Endometrial microvascular endothelial cells (primary cell): Measurements from ENCODE around the gene KCNAB1. TPM values are rescaled to one million over a fixed set of nuclear protein-coding genes. Genes with fewer than 3 reads are reported as not detected.

ENCODE experiments used
- in situ Hi-C: cut with HindIII; loops from 2 replicates; pipeline ENCODE4 v1.10.0; 2017; ENCODE audit warnings: low sequenced_read_pairs, low pct_unique_long_range_greater_than_20kb; ENCODE audit errors: inconsistent ontology term
- total RNA-seq: library from RNA; depleted of rRNA; stranded (reverse); fragments of >200 nt; gene quantifications from one replicate; pipeline ENCODE4 v1.2.3, GENCODE V29; 2015; ENCODE audit errors: inconsistent ontology term

Gene KCNAB1
- total RNA-seq, 1 donor from 2014 or later = 14.3 TPM

DNA sequence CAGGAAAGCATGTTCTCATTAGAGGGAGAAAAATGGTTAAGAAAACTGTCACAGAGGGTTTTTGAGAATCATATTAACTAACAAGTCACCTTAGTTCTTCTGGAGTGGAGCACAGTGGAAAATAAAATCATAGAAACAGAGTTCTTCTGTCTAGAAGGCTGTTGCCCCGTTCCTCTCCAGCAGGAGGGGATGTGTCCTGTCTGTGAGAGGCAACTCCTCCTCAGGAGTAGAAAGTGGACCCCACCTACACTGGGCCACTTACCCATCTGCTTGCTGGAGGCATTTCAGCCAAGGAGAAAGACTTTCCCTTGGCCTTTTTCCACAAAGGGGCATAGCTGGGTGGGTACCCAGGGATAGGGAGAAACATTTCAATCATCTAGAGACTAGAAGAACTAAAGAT is 327.9 kb downstream of the KCNAB1 start:
- in situ Hi-C loops = no loop called here

DNA sequence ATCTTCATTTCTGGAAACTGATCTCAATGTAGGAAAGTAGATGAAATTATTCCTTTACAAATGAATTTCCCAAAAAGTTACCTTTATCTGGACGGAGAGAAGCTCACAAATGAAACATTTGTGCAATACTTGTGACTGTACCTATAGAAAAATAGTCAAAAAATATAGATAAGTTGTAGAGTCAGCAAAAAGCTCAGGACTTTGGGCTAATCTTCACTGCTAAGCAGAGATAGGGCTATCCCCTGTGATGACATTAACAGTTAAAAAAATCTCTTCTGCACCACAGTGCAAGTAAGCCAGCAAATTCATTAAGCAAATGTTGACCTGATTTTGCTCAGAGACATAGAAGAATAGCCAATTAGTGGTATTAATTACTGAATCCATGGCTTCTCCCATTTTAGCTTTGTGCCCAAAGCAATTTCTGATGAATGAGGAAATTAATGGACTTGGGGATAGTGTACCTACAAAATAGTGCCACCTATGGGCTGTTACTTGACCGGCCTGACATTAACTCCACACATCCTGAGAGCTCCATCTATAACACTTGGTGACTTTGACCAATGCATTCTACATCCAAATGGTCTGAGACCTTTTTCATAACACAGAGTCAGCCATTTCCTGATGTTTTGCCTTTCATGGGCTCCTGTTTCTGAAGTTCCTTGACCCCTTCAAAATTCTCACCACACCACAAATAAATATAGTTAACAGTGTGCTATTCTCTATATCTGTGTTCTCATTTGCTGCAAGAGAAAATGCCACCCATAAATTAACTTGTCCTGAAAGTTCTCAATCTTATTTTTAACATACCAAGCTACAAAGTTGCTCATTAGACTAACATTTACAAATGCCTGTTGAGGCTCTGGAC is 329.6 kb downstream of the KCNAB1 start:
- in situ Hi-C loops = no loop called here

DNA sequence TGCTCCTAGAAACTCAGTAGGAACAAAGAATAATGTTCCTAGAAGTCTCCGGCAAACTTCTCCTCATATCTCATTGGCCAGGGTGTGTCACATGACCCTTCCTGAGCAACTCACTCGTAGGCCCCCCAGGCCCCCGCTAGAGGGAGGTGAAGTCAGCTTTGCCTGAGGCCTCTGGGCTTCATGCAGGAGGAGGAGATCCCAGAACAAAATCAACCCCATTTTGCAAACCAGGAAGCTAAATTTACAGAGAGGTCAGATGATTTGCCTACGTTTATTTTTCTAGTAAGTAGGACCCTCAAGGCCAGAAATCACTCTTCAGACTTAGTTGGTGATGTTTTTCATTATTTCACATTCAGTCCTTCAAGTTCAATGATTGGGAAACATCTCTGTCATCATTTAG is 335.5 kb downstream of the KCNAB1 start:
- in situ Hi-C loops = no loop called here

DNA sequence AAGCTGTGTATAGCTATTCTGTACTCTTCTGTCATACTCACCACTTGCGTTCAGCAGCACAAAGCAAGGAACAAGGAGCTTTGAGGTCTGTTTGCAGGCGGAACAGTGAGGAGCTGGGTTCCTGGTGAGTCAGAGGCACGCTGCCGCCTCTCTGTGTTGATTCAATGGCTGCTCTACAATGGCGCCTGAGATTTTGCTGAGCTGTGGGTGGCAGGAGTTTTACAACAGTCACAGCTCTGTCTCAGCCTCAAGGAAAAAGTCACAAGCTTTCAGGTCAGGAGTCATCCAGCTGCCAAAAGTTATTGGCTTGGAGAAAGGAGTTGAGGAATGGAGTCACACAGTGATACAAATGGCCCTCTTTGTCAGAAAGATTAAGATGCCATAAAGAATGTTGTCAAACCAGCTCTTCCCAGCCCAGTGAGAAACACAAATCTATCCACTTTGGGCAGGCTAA is 336.4 kb downstream of the KCNAB1 start:
- in situ Hi-C loops = no loop called here

DNA sequence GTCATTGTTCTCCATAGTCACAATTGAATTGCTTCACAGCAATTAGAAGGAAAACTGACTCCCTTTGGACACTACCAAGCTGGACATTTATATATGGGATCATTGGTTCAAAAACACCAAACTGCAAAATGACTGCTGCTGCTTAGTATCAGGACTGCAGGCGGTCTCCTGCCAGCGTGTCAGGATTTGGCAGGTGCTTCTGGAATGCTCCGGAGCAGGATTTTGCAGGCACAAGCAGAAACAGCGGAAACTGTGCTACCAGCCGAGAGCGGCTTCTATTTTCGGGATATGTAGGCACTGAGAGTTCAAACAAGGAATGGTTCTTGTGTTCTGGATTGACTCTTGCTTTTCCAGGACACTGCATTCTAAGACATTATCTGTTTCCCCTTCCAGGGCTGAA is 339.1 kb downstream of the KCNAB1 start:
- in situ Hi-C loops = no loop called here

DNA sequence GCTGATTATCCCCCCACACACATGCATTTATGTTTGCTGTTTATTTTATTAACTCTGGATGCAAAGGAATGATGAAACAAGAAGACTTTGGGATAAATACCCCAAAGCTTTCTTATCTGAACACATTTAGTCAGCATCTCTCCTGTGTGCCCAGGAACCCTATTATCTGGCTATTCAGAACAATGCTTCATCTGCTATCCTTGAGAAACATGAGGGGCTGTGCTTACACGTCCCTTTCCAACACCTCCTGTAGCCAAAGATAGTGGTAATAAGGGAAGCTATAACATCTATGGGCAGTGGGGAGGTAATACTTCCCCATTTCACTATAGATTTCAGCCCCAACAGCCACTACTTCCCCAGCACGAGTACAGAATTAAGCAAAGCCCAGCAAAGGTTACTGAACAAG is 339.8 kb downstream of the KCNAB1 start:
- in situ Hi-C loops = no loop called here

DNA sequence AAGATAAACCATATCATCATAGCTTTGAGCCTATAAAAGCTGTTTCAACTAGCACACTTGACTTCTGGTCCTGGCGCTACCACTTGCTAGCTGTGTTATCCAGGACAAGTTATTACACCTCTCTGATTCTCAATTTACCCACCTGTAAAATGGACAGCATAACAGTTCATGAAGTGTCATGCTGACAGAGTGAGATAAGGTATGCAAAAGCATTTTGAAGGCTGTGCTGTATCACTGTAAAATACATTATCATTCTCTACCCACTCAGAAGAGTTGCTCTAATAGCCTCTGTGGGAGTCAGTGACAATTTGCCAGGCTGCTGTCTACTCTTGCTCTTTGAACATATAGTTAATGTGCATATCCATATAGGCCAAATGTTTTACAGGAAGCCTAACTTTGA is 341.5 kb downstream of the KCNAB1 start:
- in situ Hi-C loops = no loop called here

DNA sequence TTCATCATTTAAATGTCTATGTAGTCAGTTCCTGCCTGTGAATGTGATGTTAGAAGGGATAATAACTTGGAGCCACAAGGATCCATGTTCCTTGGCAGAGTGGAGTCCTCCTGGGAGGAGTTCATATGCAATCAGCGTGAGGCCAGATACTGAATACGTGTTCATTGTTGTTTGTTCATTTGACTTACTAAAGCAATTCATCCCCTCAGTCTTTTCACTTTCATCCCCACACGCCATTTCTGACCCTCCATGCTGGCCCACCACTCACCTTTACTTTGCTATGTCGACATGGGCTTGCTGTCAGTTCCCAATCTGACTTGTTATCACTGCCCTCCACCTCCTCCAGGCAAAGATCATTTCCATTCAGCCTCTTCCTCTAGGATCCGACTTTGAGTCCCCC is 342.7 kb downstream of the KCNAB1 start:
- in situ Hi-C loops = no loop called here

DNA sequence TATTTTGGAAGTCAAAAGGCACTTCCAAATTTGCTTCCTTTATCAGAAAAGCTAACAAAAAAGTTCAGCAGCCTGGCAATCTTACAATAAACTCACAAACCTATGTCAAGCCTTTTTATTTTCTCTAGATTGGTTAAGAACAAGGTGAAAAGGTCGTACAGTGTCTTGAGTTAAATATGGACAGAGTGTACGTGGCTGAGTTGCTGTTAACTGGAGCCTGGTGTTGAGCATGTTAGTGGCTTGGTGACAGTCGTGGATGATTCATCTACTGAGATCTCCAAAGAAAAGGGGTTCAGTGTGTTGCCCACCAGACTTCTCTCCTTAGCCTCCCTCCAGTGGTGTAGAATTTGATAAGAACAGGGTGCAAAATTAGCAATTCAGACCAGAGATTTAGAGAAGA is 344.8 kb downstream of the KCNAB1 start:
- in situ Hi-C loops = no loop called here

DNA sequence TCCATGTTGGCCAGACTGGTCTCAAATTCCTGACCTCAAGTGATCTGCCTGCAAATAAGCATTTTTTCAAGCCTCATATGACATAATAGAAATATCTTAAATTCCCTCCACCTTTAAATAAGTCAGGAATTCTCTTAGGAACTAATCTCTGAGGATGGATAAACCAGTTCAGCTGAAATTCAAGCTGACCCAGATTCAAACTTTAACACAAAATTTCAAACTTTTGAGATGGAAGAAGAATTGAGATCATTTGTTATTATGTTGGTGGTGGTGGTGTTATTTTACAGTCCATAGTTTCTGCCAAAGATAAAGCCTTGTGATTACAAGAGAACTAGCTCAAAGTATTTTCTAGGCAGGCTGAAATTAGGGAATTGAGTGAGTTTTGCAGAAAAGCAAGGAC is 349.1 kb downstream of the KCNAB1 start:
- in situ Hi-C loops = no loop called here

DNA sequence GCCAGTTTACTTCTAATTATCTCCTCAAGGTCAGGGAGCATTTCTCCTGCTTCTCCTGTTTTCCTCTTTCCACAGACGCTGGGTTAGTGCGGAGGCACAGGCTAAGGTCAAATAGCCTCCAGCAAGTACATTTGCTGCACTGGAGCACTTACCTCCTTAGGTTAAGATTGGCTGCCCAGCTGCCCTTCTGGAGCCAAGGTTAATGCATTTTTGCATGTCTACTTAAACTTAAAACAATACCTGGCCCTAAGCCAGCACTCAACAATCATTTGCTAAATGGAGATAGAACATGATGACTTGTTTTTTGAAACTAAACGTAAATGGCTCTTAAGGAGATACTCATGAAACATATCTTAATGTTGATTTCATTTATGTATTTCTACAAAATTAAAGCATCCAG is 351.1 kb downstream of the KCNAB1 start:
- in situ Hi-C loops = no loop called here

DNA sequence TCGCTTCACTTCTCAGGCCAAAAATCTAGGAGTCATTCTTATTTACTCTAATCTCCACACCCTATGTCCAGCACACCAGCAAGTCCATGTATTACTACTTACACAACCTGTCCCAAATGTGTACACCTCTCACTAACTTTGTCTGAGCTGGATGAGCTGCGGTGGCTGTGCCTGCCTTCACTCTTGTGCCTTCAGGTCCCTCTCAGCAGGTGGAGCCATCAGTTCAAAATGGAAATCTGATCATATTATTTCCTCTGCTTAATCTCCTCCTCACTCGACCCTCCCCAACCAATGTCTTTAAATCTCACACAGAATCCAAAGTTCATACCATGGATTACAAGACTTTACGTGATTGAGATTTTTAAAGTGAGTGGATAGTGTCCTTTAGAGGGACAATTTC is 351.8 kb downstream of the KCNAB1 start:
- in situ Hi-C loops = no loop called here

DNA sequence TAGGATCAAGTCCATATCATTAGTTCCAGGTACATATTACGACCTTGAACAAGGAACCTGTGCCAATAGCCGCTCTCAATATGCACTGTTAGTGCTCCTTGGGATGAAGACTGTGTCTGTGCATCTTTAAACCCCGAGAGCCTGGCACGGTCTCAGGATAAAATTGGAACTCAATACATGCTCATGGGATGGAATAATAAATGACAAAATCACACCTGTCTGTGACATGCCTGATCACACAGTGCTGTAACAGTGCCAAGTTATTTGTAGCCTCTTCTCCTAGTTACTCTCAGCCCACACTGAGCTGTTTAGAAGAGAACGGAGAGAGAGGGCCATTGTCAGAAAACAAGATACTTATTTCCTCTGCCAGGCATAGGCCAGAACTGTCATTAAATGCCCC is 352.3 kb downstream of the KCNAB1 start:
- in situ Hi-C loops = no loop called here

DNA sequence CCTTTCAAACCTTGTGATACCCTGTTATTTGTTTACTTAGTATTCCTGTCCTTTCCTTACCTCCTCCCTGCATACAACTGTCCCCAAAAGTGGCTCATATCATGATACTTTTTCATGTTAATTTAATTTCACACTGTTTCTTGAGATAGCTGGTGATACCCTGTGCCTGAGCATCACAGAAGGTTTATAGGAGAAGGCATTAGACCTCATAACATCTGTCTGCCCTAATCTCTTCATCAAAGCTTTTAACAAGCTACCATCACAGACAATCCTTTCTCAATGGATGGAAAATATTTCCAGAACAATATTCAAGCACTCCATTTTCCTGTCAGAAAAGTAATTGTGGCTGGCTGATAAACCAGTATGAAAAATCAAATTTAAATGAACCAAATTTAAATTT is 353.0 kb downstream of the KCNAB1 start:
- in situ Hi-C loops = no loop called here

DNA sequence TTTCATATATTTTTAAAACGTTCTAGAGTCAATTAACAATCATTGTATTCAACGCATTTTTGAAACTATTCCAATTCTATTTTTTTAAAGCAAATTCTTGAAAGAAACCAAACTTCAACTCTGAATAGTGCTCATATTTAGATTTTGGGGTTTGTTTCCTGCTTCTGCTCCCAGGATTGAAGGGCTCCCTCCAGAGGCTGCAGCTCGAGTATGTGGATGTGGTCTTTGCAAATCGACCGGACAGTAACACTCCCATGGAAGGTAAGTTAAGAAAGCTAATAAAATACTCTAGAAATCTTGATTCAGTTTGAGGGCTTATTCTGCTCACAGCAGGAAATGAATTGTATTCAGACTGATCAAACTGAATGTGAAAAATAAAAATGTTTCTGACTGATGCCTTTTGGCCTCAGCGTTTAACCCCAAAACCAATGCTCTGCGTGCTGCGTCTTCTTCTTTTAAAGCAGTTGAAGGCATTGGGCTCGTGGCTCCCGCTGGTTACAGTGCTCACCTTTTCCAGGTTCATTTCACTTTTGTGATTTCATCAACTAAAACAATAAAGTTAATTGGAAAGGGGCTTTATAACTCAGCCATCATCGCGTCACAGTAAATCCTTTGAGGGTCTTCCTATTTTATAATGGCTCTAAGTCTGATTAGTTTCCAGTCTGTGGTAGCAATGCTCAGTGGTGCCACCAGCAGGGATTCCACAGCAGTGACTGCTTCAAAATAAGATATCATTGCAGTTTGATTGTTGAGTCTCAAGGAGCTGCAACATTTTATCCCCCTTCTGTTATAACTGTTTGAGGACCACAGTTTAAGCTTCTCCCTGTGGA is 354.4 kb downstream of the KCNAB1 start:
- in situ Hi-C loops = no loop called here

DNA sequence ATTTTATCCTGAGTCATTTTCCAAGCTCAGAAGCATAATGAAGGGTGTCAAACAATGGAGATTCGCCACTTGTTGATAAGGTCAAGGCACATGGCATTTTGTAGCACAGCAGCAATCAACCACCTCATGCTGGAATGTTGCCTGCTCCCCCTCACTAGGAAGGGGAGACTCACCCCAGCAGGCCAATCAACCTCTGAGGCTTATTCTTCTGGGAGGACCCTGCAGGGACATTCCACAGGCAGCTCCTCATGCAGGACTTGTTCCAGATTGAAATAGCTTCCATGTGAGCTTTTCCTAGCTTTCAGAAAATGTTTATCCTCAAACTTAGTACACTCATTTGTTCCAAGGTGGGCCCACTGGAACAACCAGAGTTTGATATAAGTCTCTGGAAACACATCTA is 356.9 kb downstream of the KCNAB1 start:
- in situ Hi-C loops = no loop called here

DNA sequence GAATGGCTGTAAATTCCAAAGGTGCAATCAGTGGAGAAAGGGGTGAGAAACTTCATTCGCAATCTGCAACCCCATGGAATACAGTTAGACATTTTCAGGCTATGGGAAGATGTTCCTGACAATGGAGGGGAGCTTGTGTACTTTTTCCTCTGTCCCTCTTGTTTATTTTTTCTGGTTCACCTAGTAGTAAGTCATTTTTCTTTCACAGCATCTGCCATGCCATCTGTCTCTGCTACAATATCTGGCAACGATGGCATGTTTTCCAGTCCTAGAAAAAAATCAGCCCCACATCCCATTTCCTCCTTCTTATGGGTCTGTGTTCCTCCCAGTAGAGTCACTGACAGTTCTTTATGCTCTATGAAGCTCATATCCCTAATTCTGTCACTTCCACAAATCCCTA is 358.5 kb downstream of the KCNAB1 start:
- in situ Hi-C loops = no loop called here

DNA sequence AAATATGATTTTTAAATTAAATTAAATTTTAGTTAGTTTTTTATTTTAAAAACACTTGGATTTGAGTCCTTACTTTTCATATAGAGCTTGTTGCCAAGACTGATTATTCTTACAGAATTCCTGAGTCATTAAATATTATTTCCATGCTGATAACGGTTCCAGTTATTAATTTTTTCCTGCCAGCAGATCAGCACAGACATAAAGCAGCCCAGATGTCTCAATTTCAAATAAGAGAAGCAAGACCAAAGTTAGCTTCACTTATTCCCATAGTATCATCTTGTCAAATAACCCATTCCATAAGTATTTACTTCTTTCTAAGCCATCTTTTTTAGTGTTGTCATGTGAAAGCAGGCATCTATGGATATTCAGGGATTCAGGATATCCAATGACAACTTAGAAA is 359.2 kb downstream of the KCNAB1 start:
- in situ Hi-C loops = no loop called here

DNA sequence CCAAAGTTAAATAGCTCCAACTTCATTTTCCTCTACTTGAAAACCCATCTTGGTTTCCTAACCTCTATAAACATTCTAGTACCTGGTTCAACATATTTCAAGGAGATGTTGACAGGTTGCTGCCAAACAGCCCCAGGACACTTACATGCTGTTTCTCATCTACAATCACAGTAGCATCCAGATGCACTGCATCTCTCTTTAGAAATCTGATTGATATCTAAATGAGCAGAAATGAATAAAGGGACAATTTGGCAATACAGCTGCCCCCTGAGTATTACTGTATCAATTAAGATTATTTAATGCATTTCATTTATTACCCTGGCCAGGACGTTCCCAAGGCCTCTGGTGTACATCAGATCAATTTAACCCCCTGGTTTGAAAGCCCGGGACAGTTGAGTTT is 360.6 kb downstream of the KCNAB1 start:
- in situ Hi-C loops = no loop called here

DNA sequence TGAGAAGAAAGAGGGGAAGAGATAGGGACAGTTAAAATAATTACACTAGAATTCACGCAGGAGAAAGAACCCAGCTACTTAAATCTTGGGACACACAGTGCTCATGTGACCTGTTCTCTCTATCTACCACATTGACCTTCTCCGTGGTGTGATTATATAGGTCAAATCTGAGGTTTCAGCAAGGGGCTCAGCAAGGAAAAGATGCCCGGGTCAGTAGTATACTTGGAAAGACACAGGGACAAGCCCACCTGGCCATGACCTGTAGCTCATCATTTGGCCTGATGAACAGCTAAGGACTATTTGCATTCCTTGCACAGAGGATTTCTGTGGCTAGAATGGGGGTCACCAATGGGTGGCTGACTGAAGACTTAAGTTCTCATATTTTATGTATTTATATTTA is 362.6 kb downstream of the KCNAB1 start:
- in situ Hi-C loops = no loop called here
